Duodenal mucosa (tissue), 2 donors: Measurements from ENCODE around the gene B3GALT6.

Source experiments
- H3K27ac ChIP-seq: one replicate; pipeline ENCODE4 v1.7.0; 2013; ENCODE audit warnings: low read depth, low read length
- H3K27me3 ChIP-seq, 2 donors: one replicate each; pipeline ENCODE4 v1.7.0; 2013; ENCODE audit warnings: low read length in 2 of 2, control low read depth in 1 of 2; ENCODE audit not compliant: insufficient read depth in 2 of 2, control insufficient read depth in 1 of 2
- H3K36me3 ChIP-seq, 2 donors: one replicate each; pipeline ENCODE4 v1.7.0; 2013; ENCODE audit warnings: low read length in 2 of 2, control low read depth in 1 of 2; ENCODE audit not compliant: insufficient read depth in 2 of 2, control insufficient read depth in 1 of 2
- H3K4me1 ChIP-seq, 2 donors: one replicate each; pipeline ENCODE4 v1.7.0; 2013; ENCODE audit warnings: low read length in 2 of 2, control low read depth in 1 of 2; ENCODE audit not compliant: insufficient read depth in 2 of 2, control insufficient read depth in 1 of 2
- H3K4me3 ChIP-seq, 2 donors: one replicate each; pipeline ENCODE4 v1.7.0; 2013; ENCODE audit warnings: low read length in 2 of 2, low read depth in 1 of 2
- H3K9ac ChIP-seq, 2 donors: one replicate each; pipeline ENCODE4 v1.7.0; 2013; ENCODE audit warnings: low read length in 2 of 2, low read depth in 1 of 2
- H3K9me3 ChIP-seq, 2 donors: one replicate each; pipeline ENCODE4 v1.7.0; 2013; ENCODE audit warnings: low read length in 2 of 2, control low read depth in 1 of 2; ENCODE audit not compliant: control insufficient read depth in 1 of 2

The B3GALT6 gene

GRCh38 chr1:1232208-1232795 is at the start of gene B3GALT6:
TSS of gene B3GALT6 (plus strand) at chr1:1232237. CDS start at chr1:1232279, 42 bp downstream.
- H3K4me3 ChIP-seq: peak within 1 kb of the TSS; percentile 73 to 99
- H3K4me1 ChIP-seq: peaks cover 19 to 33% of the 10 kb centered on the region in 2 donors
- H3K27ac ChIP-seq: peak within 1 kb of the TSS; percentile 50
- H3K27me3 ChIP-seq: peaks cover 0 to 9% of the 10 kb centered on the region in 2 donors
- H3K9me3 ChIP-seq: no peaks in the 10 kb centered on the region
- peak within 1 kb of the TSS; percentile 79 to 88 for H3K9ac ChIP-seq
- H3K36me3 ChIP-seq: peaks cover 6 to 28% of the 10 kb centered on the region in 2 donors

GRCh38 chr1:1182491-1183220 is 49.4 kb upstream of the B3GALT6 start:
- H3K27me3 ChIP-seq: no peaks in the 10 kb centered on the region
- no peaks in the 10 kb centered on the region for H3K4me1 ChIP-seq
- H3K4me3 ChIP-seq: no peak overlapping the region
- H3K9ac ChIP-seq: no peak overlapping the region
- no peak overlapping the region for H3K27ac ChIP-seq
- no peaks in the 10 kb centered on the region for H3K36me3 ChIP-seq
- no peaks in the 10 kb centered on the region for H3K9me3 ChIP-seq

- Histone ChIP-seq H3K27me3 (no peaks in the 10 kb centered on the region), H3K4me1 (no peaks in the 10 kb centered on the region), H3K4me3 (no peak overlapping the region), H3K36me3 (no peaks in the 10 kb centered on the region), H3K27ac (no peak overlapping the region), H3K9ac (no peak overlapping the region), H3K9me3 (no peaks in the 10 kb centered on the region)
Measured at GRCh38 chr1:1183221-1183747, 48.8 kb upstream of the B3GALT6 start.

- H3K27ac ChIP-seq: no peak overlapping the region
- H3K9ac ChIP-seq: no peak overlapping the region
- H3K27me3 ChIP-seq: no peaks in the 10 kb centered on the region
- no peak overlapping the region for H3K4me3 ChIP-seq
- H3K9me3 ChIP-seq: no peaks in the 10 kb centered on the region
- H3K36me3 ChIP-seq: no peaks in the 10 kb centered on the region
- no peaks in the 10 kb centered on the region for H3K4me1 ChIP-seq
Measured at GRCh38 chr1:1183833-1184775, 47.9 kb upstream of the B3GALT6 start.

GRCh38 chr1:1185101-1185765 is 46.8 kb upstream of the B3GALT6 start:
- Histone ChIP-seq H3K9me3 (no peaks in the 10 kb centered on the region), H3K9ac (no peak overlapping the region), H3K4me1 (no peaks in the 10 kb centered on the region), H3K27me3 (no peaks in the 10 kb centered on the region), H3K27ac (no peak overlapping the region), H3K4me3 (no peak overlapping the region), H3K36me3 (no peaks in the 10 kb centered on the region)

GRCh38 chr1:1187938-1188337 is 44.1 kb upstream of the B3GALT6 start:
- Histone ChIP-seq H3K9ac (no peak overlapping the region), H3K9me3 (no peaks in the 10 kb centered on the region), H3K36me3 (no peaks in the 10 kb centered on the region)

GRCh38 chr1:1189111-1189510 is 42.9 kb upstream of the B3GALT6 start:
- Histone ChIP-seq H3K4me1 (no peaks in the 10 kb centered on the region), H3K4me3 (no peak overlapping the region), H3K36me3 (no peaks in the 10 kb centered on the region), H3K27me3 (no peaks in the 10 kb centered on the region), H3K9me3 (no peaks in the 10 kb centered on the region), H3K9ac (no peak overlapping the region), H3K27ac (no peak overlapping the region)

More at GRCh38 chr1:1187938-1188337, 44.1 kb upstream of the B3GALT6 start:
- Histone ChIP-seq H3K27me3 (no peaks in the 10 kb centered on the region), H3K4me1 (no peaks in the 10 kb centered on the region), H3K27ac (no peak overlapping the region), H3K4me3 (no peak overlapping the region)

- Histone ChIP-seq H3K9ac (no peak overlapping the region), H3K36me3 (no peaks in the 10 kb centered on the region), H3K27me3 (no peaks in the 10 kb centered on the region), H3K27ac (no peak overlapping the region), H3K4me1 (no peaks in the 10 kb centered on the region), H3K4me3 (no peak overlapping the region), H3K9me3 (peaks cover 0 to 5% of the 10 kb centered on the region in 2 donors)
Measured at GRCh38 chr1:1191734-1192133, 40.3 kb upstream of the B3GALT6 start.

- Histone ChIP-seq H3K4me3 (no peak overlapping the region), H3K9me3 (peaks cover 0 to 5% of the 10 kb centered on the region in 2 donors), H3K27ac (no peak overlapping the region), H3K9ac (no peak overlapping the region), H3K36me3 (no peaks in the 10 kb centered on the region), H3K27me3 (peaks cover 0 to 4% of the 10 kb centered on the region in 2 donors), H3K4me1 (no peaks in the 10 kb centered on the region)
Measured at GRCh38 chr1:1194723-1195122, 37.3 kb upstream of the B3GALT6 start.
